Naive thymus-derived CD4-positive, alpha-beta T cell (primary cell): ENCODE measurements around the gene ASCL5. TPM values are rescaled to one million over a fixed set of nuclear protein-coding genes. Genes with fewer than 3 reads are reported as not detected.
A peak's percentile ranks its signal among the peaks of the same experiment; 100 is the strongest.

Source experiments
- ATAC-seq: fragments of 150-1000 bp; cut with Tn5 transposase; 2 replicates; pipeline ENCODE4 v1.10.0; 2021; ENCODE audit warnings: mild to moderate bottlenecking, moderate library complexity
- CTCF ChIA-PET: fragments of 350-600 bp; sonication (Branson Sonifier 250); formaldehyde crosslinking; loops from one replicate; lab custom pipeline; 2021; ENCODE audit warnings: antibody characterized with exemption; lab: Charles Lee
- POLR2A ChIA-PET: fragments of 350-600 bp; sonication (Branson Sonifier 250); formaldehyde crosslinking; loops from one replicate; lab custom pipeline; 2021; ENCODE audit warnings: antibody characterized with exemption, inconsistent platforms; lab: Charles Lee
- DNase-seq, 9 donors: peaks; one replicate each; pipeline versions ENCODE4 v3.0.0 to v3.0.0-alpha.2; 2020 to 2022; ENCODE audit warnings: mixed read lengths in 1 of 9
- H3K27ac ChIP-seq: one replicate; pipeline ENCODE4 v1.7.0; 2013; ENCODE audit warnings: mild to moderate bottlenecking, low read depth, low read length, moderate library complexity
- H3K27me3 ChIP-seq, 2 donors: one replicate each; pipeline ENCODE4 v1.7.0; 2013; ENCODE audit warnings: low read length in 2 of 2, mild to moderate bottlenecking in 2 of 2, moderate library complexity in 2 of 2; ENCODE audit not compliant: control insufficient read depth in 2 of 2, insufficient read depth in 2 of 2
- H3K36me3 ChIP-seq, 3 experiments: 1 replicate in 2 of 3; 2 replicates in 1 of 3; pipeline ENCODE4 v1.7.0; 2013; ENCODE audit warnings: low read length in 3 of 3, mild to moderate bottlenecking in 3 of 3, moderate library complexity in 1 of 3; ENCODE audit not compliant: insufficient read depth in 3 of 3, control insufficient read depth in 2 of 3
- H3K4me1 ChIP-seq, 2 donors: one replicate each; pipeline ENCODE4 v1.7.0; 2013; ENCODE audit warnings: low read length in 2 of 2, mild to moderate bottlenecking in 2 of 2, moderate library complexity in 1 of 2; ENCODE audit not compliant: control insufficient read depth in 2 of 2, insufficient read depth in 2 of 2
- H3K4me3 ChIP-seq: 2 replicates; pipeline ENCODE4 v1.7.0; 2013; ENCODE audit warnings: mild to moderate bottlenecking, low read length
- H3K9me3 ChIP-seq, 3 experiments: 1 replicate in 2 of 3; 2 replicates in 1 of 3; pipeline ENCODE4 v1.7.0; 2013; ENCODE audit warnings: low read length in 3 of 3; ENCODE audit not compliant: control insufficient read depth in 2 of 3
- H3K27ac Mint-ChIP-seq, 9 donors: one replicate each; pipeline ENCODE4 v1.8.0; 2020 to 2022; ENCODE audit warnings: mixed read lengths in 9 of 9, mild to moderate bottlenecking in 8 of 9, moderate library complexity in 5 of 9, inconsistent platforms in 2 of 9
- H3K27me3 Mint-ChIP-seq, 5 donors: one replicate each; pipeline ENCODE4 v1.8.0; 2021 to 2022; ENCODE audit warnings: mixed read lengths in 5 of 5, mild to moderate bottlenecking in 1 of 5
- H3K36me3 Mint-ChIP-seq, 5 donors: one replicate each; pipeline ENCODE4 v1.8.0; 2020 to 2022; ENCODE audit warnings: mixed read lengths in 5 of 5, mild to moderate bottlenecking in 3 of 5, inconsistent platforms in 1 of 5
- H3K4me1 Mint-ChIP-seq, 7 donors: one replicate each; pipeline ENCODE4 v1.8.0; 2020 to 2022; ENCODE audit warnings: mixed read lengths in 7 of 7, mild to moderate bottlenecking in 3 of 7, inconsistent platforms in 1 of 7
- H3K4me3 Mint-ChIP-seq, 10 donors: one replicate each; pipeline ENCODE4 v1.8.0; 2020 to 2022; ENCODE audit warnings: mild to moderate bottlenecking in 10 of 10, mixed read lengths in 10 of 10, moderate library complexity in 6 of 10, inconsistent platforms in 2 of 10
- H3K9me3 Mint-ChIP-seq, 11 donors: one replicate each; pipeline ENCODE4 v1.8.0; 2020 to 2022; ENCODE audit warnings: mixed read lengths in 11 of 11, mild to moderate bottlenecking in 4 of 11, inconsistent platforms in 1 of 11, moderate library complexity in 1 of 11
- intact Hi-C, 2 donors: fragments of 100-400 bp; cut with micrococcal nuclease; formaldehyde crosslinking; loops; one replicate each; pipeline ENCODE4 v1.15.1; 2023
- polyA plus RNA-seq, 2 donors: library from polyadenylated mRNA; unstranded; fragments of 300-500 nt; fragmentation: Illumina TruSeq; gene quantifications; one replicate each; pipeline ENCODE4 v1.2.3, GENCODE V29; 2021
- total RNA-seq, 6 experiments: library from RNA in 5 of 6; stranded (reverse) in 5 of 6; gene quantifications; 1 replicate in 5 of 6; 2 replicates in 1 of 6; pipeline ENCODE4 v1.2.3 and lab custom pipeline; 2021 to 2026

ASCL5 gene
- total and polyA plus RNA-seq, 7 experiments from 2014 or later: 0.08 to 0.56 (median 0.21) TPM; not detected in 3

- no peaks in the 10 kb centered on the region for H3K9me3 Mint-ChIP-seq
Measured at GRCh38 chr1:201171063-201172036, 44.4 kb upstream of the ASCL5 start.

GRCh38 chr1:201170533-201171062 is 43.6 kb upstream of the ASCL5 start:
- peak overlapping the region; percentile 78 for H3K4me3 ChIP-seq
- no peaks in the 10 kb centered on the region for H3K36me3 ChIP-seq
- H3K9me3 ChIP-seq: no peaks in the 10 kb centered on the region
- ChIA-PET POLR2A (interaction anchor here (1.9 kb wide), 1 partner anchor 16 kb away, joined by 5 read pairs; the partner anchor contains the start of gene TMEM9), CTCF (interaction anchor here (0.7 kb wide), 1 partner anchor 54 kb away, joined by 3 read pairs; no protein-coding TSS in a partner anchor)
- Mint-ChIP-seq H3K27ac (peak overlapping the region in 7 of 9 donors; percentile 36 to 78 (median 62)), H3K36me3 (peaks cover 0 to 2% (median 0%) of the 10 kb centered on the region in 5 donors), H3K4me1 (peaks cover 6 to 14% (median 9%) of the 10 kb centered on the region in 7 donors), H3K9me3 (no peaks in the 10 kb centered on the region), H3K4me3 (peak overlapping the region; percentile 65 to 91 (median 86)), H3K27me3 (peaks cover 0 to 42% (median 8%) of the 10 kb centered on the region in 5 donors)
- no peaks in the 10 kb centered on the region for H3K27me3 ChIP-seq
- intact Hi-C loops: loop anchor here (1.0 kb wide), 2 partner anchors 16 to 198 kb away; partner anchors contain the start of gene TMEM9 (in 2 of the 2)
- H3K4me1 ChIP-seq: peaks cover 0 to 7% of the 10 kb centered on the region in 2 donors
- peak overlapping the region; percentile 53 for H3K27ac ChIP-seq
- ATAC-seq (peak; percentile 97), DNase-seq (peak; percentile 38 to 73 (median 50))

More at GRCh38 chr1:201171063-201172036, 44.4 kb upstream of the ASCL5 start:
- ChIA-PET POLR2A (interaction anchor here (0.9 to 1.9 kb wide), 2 partner anchors 17 to 57 kb away, joined by 3 to 5 read pairs; partner anchors contain the start of gene TMEM9), CTCF (interaction anchor here (0.6 kb wide), 1 partner anchor 12 kb away, joined by 3 read pairs; no protein-coding TSS in a partner anchor)
- Histone ChIP-seq H3K9me3 (no peaks in the 10 kb centered on the region), H3K4me3 (peak overlapping the region; percentile 78), H3K27me3 (no peaks in the 10 kb centered on the region), H3K4me1 (peaks cover 0 to 7% of the 10 kb centered on the region in 2 donors), H3K36me3 (no peaks in the 10 kb centered on the region), H3K27ac (peak overlapping the region; percentile 53)
- peak in 7 of 9 donors; percentile 20 to 53 (median 36) for DNase-seq
- Mint-ChIP-seq H3K4me3 (peak overlapping the region; percentile 65 to 91 (median 86)), H3K36me3 (peaks cover 0 to 2% (median 0%) of the 10 kb centered on the region in 5 donors), H3K4me1 (peaks cover 6 to 14% (median 9%) of the 10 kb centered on the region in 7 donors), H3K27me3 (peaks cover 0 to 39% (median 8%) of the 10 kb centered on the region in 5 donors), H3K27ac (peak overlapping the region in 8 of 9 donors; percentile 36 to 78 (median 64))
- peak; percentile 48 for ATAC-seq
- intact Hi-C loops: loop anchor here in 1 of 2 donors (1.0 kb wide), 2 partner anchors 17 to 199 kb away; partner anchors contain the start of gene TMEM9

- peak overlapping the region; percentile 78 for H3K4me3 ChIP-seq
- POLR2A ChIA-PET: no interaction called here
- H3K4me1 Mint-ChIP-seq: peaks cover 6 to 14% (median 9%) of the 10 kb centered on the region in 7 donors
Measured at GRCh38 chr1:201169971-201170532, 43.1 kb upstream of the ASCL5 start.

GRCh38 chr1:201169203-201169602 is 42.2 kb upstream of the ASCL5 start:
- Mint-ChIP-seq H3K36me3 (peaks cover 0 to 2% (median 0%) of the 10 kb centered on the region in 5 donors), H3K9me3 (no peaks in the 10 kb centered on the region), H3K27ac (no peak overlapping the region), H3K27me3 (peaks cover 0 to 45% (median 5%) of the 10 kb centered on the region in 5 donors), H3K4me3 (peak overlapping the region in 3 of 10 donors; percentile 15 to 33 (median 21)), H3K4me1 (peaks cover 6 to 14% (median 9%) of the 10 kb centered on the region in 7 donors)
- no peak overlapping the region for H3K27ac ChIP-seq
- POLR2A ChIA-PET: no interaction called here
- ATAC-seq (no peak), DNase-seq (no peak)
- no peaks in the 10 kb centered on the region for H3K36me3 ChIP-seq
- peaks cover 0 to 7% of the 10 kb centered on the region in 2 donors for H3K4me1 ChIP-seq
- no peak overlapping the region for H3K4me3 ChIP-seq
- H3K9me3 ChIP-seq: no peaks in the 10 kb centered on the region
- intact Hi-C loops: no loop called here
- CTCF ChIA-PET: no interaction called here
- no peaks in the 10 kb centered on the region for H3K27me3 ChIP-seq

More at GRCh38 chr1:201169971-201170532, 43.1 kb upstream of the ASCL5 start:
- H3K27me3 Mint-ChIP-seq: peaks cover 0 to 42% (median 8%) of the 10 kb centered on the region in 5 donors
- peaks cover 0 to 7% of the 10 kb centered on the region in 2 donors for H3K4me1 ChIP-seq
- DNase-seq (no peak), ATAC-seq (no peak)
- CTCF ChIA-PET: interaction anchor here (0.7 kb wide), 1 partner anchor 53 kb away, joined by 3 read pairs; no protein-coding TSS in a partner anchor
- H3K27me3 ChIP-seq: no peaks in the 10 kb centered on the region
- no peaks in the 10 kb centered on the region for H3K36me3 ChIP-seq
- intact Hi-C loops: loop anchor here in 1 of 2 donors (1.0 kb wide), 1 partner anchor 16 kb away; the partner anchor contains the start of gene TMEM9
- H3K4me3 Mint-ChIP-seq: peak overlapping the region; percentile 21 to 91 (median 85)
- peak overlapping the region in 3 of 9 donors; percentile 23 to 43 (median 42) for H3K27ac Mint-ChIP-seq
- H3K9me3 ChIP-seq: no peaks in the 10 kb centered on the region
- no peaks in the 10 kb centered on the region for H3K9me3 Mint-ChIP-seq
- no peak overlapping the region for H3K27ac ChIP-seq
- H3K36me3 Mint-ChIP-seq: peaks cover 0 to 2% (median 0%) of the 10 kb centered on the region in 5 donors

GRCh38 chr1:201167041-201167991 is 40.3 kb upstream of the ASCL5 start:
- Mint-ChIP-seq H3K36me3 (peaks cover 0 to 2% (median 0%) of the 10 kb centered on the region in 5 donors), H3K4me3 (no peak overlapping the region), H3K27me3 (peaks cover 0 to 55% (median 6%) of the 10 kb centered on the region in 5 donors), H3K4me1 (peaks cover 6 to 14% (median 9%) of the 10 kb centered on the region in 7 donors), H3K27ac (no peak overlapping the region), H3K9me3 (no peaks in the 10 kb centered on the region)
- Histone ChIP-seq H3K36me3 (no peaks in the 10 kb centered on the region), H3K4me1 (peaks cover 0 to 7% of the 10 kb centered on the region in 2 donors), H3K27me3 (no peaks in the 10 kb centered on the region), H3K9me3 (no peaks in the 10 kb centered on the region), H3K4me3 (no peak overlapping the region), H3K27ac (no peak overlapping the region)
- ChIA-PET POLR2A (interaction anchor here (1.7 kb wide), 1 partner anchor 13 kb away, joined by 6 read pairs; the partner anchor contains the start of gene TMEM9), CTCF (interaction anchor here (0.5 kb wide), 1 partner anchor 33 kb away, joined by 3 read pairs; no protein-coding TSS in a partner anchor)
- no peak for DNase-seq
- intact Hi-C loops: no loop called here
- no peak for ATAC-seq
